ENCODE results near the gene EML6. TPM values are rescaled to one million over a fixed set of nuclear protein-coding genes. Genes with fewer than 3 reads are reported as not detected.
A peak's percentile ranks its signal among the peaks of the same experiment; 100 is the strongest.
"Not testable (repeated sequence)": the region's sequence is repeated elsewhere in the genome, so short reads cannot be mapped to it uniquely, and the experiment has no call there.

The EML6 gene
- total RNA-seq, 1 donor from 2014 or later: 0.63 TPM

DNA sequence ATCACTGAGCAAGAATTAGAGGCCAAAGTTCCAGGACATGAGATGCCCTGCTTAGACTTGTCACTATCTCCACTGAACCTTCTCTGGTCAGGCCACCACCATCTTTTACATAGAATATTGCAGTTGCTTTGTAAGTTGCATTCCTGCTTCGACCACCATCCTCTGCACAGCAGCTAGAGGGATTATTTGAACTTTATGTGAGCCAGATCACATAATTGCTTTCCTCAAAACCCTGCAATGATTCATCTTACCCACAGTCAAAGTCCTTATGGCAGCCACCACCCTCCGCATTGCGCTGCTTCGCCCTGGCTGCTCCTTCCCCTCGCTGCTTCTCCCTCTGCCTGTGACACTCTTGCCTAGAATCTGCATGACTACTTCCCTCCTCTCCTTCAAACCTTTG is 111.3 kb downstream of the EML6 start:
- no peak for DNase-seq (ENCODE audit: low read depth)
- Histone ChIP-seq H3K36me3 (ENCODE audit: control insufficient read depth, insufficient read depth, low read length) (no peaks in the 10 kb centered on the region), H3K27me3 (ENCODE audit: control insufficient read depth, insufficient read depth, low read length) (no peaks in the 10 kb centered on the region), H3K4me3 (ENCODE audit: low read depth, low read length) (no peak overlapping the region)
- TF ChIP-seq, protein P1, sequence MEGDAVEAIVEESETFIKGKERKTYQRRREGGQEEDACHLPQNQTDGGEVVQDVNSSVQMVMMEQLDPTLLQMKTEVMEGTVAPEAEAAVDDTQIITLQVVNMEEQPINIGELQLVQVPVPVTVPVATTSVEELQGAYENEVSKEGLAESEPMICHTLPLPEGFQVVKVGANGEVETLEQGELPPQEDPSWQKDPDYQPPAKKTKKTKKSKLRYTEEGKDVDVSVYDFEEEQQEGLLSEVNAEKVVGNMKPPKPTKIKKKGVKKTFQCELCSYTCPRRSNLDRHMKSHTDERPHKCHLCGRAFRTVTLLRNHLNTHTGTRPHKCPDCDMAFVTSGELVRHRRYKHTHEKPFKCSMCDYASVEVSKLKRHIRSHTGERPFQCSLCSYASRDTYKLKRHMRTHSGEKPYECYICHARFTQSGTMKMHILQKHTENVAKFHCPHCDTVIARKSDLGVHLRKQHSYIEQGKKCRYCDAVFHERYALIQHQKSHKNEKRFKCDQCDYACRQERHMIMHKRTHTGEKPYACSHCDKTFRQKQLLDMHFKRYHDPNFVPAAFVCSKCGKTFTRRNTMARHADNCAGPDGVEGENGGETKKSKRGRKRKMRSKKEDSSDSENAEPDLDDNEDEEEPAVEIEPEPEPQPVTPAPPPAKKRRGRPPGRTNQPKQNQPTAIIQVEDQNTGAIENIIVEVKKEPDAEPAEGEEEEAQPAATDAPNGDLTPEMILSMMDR (IDR thresholded peaks at IDR 0.05; ENCODE audit: insufficient read depth, low read length, poor library complexity, severe bottlenecking): no peak

DNA sequence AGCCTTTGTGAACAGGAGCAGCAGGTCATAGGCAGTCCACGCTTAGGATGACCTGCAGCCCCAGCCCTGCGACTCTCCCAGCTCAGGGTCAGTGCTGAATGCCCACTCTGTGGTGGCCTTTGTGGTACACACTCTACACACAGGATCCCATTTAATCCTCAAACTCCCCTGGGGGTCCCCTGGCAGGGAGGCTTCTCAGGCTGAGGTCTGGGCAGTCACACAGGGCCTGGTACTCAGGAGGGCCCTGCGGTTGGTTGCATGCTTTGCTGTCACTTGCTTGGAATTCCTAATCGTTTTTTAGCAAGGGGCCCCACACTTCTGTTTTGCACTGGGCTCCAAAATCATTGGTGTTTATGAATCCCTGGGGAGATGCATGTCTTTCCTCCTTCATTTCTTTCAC is 113.0 kb downstream of the EML6 start:
- no peaks in the 10 kb centered on the region for H3K27me3 ChIP-seq (ENCODE audit: control insufficient read depth, insufficient read depth, low read length)
- DNase-seq (ENCODE audit: low read depth): no peak
- TF ChIP-seq, protein P1 (IDR thresholded peaks at IDR 0.05; ENCODE audit: insufficient read depth, low read length, poor library complexity, severe bottlenecking): no peak
- H3K4me3 ChIP-seq (ENCODE audit: low read depth, low read length): no peak overlapping the region
- H3K36me3 ChIP-seq (ENCODE audit: control insufficient read depth, insufficient read depth, low read length): no peaks in the 10 kb centered on the region

DNA sequence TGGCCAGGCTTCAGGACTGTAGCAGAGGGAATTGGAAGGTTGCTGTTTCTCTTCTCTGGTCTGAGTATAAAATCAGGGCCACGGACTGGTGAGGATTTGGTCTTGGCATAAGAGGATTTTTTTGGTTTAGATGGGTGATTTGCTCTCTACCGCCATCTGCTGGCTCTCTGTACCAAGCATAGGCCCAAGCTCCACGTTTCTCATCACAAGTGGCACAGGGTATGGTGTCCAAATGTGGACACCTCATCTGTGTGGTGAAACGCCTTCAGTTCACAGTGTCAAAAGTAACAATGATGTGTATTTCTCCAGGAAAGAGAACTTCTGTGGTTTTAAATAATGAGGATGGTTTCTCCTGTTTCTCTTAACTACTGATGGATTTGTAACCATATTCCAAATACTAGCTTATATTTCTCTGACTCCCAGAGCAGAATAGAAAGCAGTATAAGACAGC is 115.1 kb downstream of the EML6 start:
- H3K36me3 ChIP-seq (ENCODE audit: control insufficient read depth, insufficient read depth, low read length): no peaks in the 10 kb centered on the region
- peak; percentile 23 for DNase-seq (ENCODE audit: low read depth)
- TF ChIP-seq, protein P1 (IDR thresholded peaks at IDR 0.05; ENCODE audit: insufficient read depth, low read length, poor library complexity, severe bottlenecking): peak; percentile 92
- H3K27me3 ChIP-seq (ENCODE audit: control insufficient read depth, insufficient read depth, low read length): no peaks in the 10 kb centered on the region
- no peak overlapping the region for H3K4me3 ChIP-seq (ENCODE audit: low read depth, low read length)

DNA sequence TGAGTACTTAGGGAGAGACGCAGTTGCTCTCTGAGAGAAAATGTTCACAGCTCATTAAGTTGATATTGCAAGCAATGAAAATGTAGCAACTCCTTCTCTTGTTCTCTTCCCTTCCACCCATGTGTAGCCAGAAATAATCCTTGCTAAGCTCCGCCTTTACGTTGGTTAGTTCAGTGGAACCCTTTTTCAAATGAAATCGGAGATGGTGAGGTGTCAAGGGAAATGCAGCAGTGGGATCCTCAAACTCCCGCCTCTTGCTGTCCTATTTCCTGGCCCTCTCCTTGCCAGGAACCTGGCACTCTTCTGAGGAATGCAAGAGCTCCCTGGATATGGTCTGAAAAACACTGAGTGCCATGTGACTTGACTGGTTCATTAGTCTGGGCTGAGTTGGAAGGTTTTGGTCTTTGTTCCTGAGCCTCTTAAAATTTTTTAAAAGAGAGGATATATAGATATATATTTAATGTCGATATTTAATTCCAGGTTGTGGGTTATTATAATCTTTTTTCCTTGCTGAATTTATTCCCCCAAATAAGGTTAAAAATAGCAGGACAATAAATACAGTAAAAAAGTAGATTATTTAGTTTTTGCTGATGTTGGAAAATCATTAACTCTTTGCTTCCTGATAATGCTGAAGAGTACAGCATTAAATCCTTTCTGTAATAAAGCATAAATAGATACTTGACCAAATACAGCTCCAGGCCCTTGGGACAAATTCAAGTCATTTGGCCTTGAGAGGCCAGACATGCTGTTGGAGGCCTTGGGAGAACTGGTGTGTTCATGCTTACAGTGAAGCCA is 116.2 kb downstream of the EML6 start:
- no peaks in the 10 kb centered on the region for H3K27me3 ChIP-seq (ENCODE audit: control insufficient read depth, insufficient read depth, low read length)
- H3K4me3 ChIP-seq (ENCODE audit: low read depth, low read length): no peak overlapping the region
- no peaks in the 10 kb centered on the region for H3K36me3 ChIP-seq (ENCODE audit: control insufficient read depth, insufficient read depth, low read length)
- DNase-seq (ENCODE audit: low read depth): no peak
- TF ChIP-seq, protein P1 (IDR thresholded peaks at IDR 0.05; ENCODE audit: insufficient read depth, low read length, poor library complexity, severe bottlenecking): no peak

DNA sequence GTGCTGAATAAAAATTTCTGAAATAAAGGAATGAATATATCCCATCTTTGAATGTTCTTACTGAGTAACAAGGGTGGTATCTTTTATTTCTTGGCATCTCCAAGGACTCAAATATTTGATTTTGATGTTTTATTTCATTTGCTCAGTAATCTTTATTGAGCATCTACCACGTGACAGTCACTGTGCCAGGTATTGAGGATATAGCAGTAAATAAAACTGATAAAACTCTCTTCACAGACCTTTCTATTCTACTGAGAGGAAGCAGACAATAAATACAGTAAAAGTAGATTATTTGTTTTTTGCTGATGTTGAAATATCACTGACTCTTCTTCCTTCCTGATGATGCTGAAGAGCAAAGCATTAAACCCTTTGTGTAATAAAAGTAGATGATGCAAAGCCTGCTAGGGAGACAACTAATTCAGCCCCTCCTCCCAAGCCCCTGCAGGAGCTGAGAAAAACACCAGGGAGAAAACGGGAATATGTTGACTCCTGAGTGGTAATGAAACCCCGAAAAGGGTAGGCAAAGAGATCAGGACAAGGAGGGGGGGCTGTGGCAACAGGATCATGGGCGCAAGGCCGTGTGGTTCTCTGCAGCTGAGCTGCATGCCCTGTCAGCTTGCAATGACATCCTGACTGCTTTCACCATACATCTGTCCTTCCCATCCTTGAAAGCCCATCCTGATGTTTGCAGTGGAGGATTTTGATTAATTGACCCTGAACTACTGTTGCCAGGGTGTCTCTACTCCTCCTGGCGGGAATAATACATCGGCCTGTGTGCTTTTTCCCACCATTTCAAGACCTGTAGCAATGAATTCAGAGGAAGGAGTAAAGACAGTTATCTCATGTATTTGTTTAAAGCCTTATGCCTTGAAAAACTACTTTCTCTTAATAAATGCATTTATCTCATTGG is 117.4 kb downstream of the EML6 start:
- TF ChIP-seq, protein P1 (IDR thresholded peaks at IDR 0.05; ENCODE audit: insufficient read depth, low read length, poor library complexity, severe bottlenecking): no peak
- Histone ChIP-seq H3K36me3 (ENCODE audit: control insufficient read depth, insufficient read depth, low read length) (no peaks in the 10 kb centered on the region), H3K4me3 (ENCODE audit: low read depth, low read length) (no peak overlapping the region), H3K27me3 (ENCODE audit: control insufficient read depth, insufficient read depth, low read length) (no peaks in the 10 kb centered on the region)
- DNase-seq (ENCODE audit: low read depth): no peak

DNA sequence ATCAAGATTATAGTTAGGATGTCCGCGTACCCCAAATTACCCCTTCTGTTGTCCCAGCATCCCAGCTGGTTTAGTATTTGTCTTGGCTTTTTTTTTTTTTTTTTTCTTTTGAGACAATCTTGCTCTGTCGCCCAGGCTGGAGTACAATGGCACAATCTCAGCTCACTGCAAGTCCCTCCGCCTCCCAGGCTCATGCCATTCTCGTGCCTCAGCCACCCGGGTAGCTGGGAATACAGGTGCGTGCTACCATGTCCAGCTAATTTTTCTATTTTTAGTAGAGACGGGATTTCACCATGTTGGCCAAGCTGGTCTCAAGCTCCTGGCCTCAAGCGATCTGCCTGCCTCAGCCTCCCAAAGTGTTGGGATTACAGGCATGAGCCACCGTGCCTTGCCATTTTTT is 118.0 kb downstream of the EML6 start:
- H3K27me3 ChIP-seq (ENCODE audit: control insufficient read depth, insufficient read depth, low read length); DNase-seq (ENCODE audit: low read depth); H3K4me3 ChIP-seq (ENCODE audit: low read depth, low read length); H3K36me3 ChIP-seq (ENCODE audit: control insufficient read depth, insufficient read depth, low read length): not testable (repeated sequence)

Measured in kidney epithelial cell (primary cell).